NCI-H1417 (cell line): ENCODE results near the gene FBXL16.
"Not testable (repeated sequence)": the region's sequence is repeated elsewhere in the genome, so short reads cannot be mapped to it uniquely, and the experiment has no call there.

ENCODE experiments used
- DNase-seq, 3 experiments: peaks; one replicate each; lab custom pipeline; 2025; lab: John Stamatoyannopoulos, UW

FBXL16 gene, protein sequence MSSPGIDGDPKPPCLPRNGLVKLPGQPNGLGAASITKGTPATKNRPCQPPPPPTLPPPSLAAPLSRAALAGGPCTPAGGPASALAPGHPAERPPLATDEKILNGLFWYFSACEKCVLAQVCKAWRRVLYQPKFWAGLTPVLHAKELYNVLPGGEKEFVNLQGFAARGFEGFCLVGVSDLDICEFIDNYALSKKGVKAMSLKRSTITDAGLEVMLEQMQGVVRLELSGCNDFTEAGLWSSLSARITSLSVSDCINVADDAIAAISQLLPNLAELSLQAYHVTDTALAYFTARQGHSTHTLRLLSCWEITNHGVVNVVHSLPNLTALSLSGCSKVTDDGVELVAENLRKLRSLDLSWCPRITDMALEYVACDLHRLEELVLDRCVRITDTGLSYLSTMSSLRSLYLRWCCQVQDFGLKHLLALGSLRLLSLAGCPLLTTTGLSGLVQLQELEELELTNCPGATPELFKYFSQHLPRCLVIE

DNA sequence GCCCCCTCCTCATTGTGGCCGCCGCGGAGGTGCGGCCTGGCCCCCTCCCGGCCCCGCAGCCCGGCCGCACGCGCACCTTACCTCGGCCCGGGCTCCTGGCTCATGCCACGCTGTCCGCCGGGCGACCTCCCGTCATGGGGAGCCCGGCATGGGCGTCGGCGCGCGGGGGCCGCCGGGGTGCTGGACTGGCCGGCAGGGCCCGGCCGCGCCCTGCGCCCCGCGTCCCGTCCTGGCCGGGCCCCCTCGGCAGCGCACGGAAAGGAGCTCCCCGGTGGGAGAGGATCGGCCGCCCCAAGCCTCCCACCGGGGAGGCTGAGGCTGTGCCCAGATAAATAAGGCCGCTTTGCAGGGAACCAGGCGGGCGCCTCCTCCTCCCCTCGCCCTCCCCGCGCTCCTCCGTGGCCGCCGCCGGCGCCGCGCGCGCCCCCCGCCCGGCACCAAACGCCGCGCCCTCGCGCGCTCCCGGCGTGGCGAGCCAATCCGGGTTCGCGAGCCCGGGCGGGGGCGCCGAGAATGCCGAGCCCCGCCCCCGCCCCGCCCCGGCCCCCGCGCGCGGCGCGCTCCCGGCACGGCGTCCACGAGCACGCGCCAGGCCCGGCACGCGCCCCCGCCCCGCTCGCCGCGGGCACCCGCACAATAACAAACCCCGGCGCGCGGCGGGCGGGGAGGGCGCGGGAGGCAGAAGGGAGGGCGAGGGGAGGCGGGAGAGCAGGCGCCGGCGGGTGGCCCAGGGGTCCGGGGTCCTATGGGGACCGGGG, at the start of gene FBXL16:
Gene FBXL16, minus strand, starts transcription at position 371 of the 758 bp plus-strand sequence. CDS start 8,396 bp downstream, outside the sequence.
- peak; percentile 88 to 98 (median 92) for DNase-seq

DNA sequence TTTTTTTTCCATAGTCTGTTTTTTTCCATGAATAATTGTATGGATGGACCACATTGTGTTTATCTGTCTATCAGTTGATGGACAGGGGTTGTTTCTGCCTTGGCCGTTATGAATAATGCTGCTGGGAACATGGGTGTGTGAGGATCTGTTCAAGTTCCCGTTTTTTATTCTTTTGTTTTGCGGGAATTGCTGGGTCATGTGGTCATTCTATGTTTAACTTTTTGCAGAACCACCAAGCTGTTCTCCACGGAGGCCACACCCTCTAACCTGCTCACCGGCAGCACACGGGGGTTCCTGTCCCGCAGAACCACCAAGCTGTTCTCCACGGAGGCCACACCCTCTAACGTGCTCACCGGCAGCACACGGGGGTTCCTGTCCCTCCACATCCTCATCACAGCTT, 49.1 kb upstream of the FBXL16 start:
- DNase-seq, result no peak

DNA sequence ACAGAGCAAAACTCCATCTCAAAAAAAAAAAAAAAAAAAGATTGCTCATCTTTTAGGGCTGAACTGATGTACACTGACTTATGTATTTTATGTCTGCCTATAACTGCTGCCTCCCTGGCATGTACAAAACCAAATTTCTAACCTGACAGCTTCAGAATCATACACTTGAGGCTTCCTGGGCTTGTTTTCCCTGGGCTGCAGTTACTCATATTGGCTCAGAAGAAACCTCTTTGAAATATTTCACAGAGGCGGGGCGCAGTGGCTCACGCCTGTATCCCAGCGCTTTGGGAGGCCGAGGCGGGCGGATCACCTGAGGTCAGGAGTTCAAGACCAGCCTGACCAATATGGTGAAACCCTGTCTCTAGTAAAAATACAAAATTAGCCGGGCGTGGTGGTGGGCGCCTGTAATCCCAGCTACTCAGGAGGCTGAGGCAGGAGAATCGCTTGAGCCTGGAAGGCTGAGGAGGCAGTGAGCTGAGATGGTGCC, 48.6 kb upstream of the FBXL16 start:
- not testable (repeated sequence) for DNase-seq

DNA sequence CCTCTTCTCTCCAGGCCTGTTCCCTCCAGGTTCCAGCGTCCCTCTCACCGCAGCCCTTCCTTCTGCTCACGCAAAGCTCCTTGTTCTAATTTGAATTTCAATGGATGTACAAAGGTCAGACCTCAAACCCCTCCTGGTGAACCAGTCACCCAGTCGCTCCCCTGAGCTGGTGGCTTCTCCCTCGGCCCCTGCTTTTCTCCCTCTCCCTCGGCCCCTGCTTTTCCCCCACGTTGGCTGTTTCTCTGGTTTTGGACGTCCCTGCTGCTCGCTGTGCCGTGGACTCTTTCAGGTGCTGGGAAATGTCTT, 46.4 kb upstream of the FBXL16 start:
- DNase-seq, result no peak

DNA sequence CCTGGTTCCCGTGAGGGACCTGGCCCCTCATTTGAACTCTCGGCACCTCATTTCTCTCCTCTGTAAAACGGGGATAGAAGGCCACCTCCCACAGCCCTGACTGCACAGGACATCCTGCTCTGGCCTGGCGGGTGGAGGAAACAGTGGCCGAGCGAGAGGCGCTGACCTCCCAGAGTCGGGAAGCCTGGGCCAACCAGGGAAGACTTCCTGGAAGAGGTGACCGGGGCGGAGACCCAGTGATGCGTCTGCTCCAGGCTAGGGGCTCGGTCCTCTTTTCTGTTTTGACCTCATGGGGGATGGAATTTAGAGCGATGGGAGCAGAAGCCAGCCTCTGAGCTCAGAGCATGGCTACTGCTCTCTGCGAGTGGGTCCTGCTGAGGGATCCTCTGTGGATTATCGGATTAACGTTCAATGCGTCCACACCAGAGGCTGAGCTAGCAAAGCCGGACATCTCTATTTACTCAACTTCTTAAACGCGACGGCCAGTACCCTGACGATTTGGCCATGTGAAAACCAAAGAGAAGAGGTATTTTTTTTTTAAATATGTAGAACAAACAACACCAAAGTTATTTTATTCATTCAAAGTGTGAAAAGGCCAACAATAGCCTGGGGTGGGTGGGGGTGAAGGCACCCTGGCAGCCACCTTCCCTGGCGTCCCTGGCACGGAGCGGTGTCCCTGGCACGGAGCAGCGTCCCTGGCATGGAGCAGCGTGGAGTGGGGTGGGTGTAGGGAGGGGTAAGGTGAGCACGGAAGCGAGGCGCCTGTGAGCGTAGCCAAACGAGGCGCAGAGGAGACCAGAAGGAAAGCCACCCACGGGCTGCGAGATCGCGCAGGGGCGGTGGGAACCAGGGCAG, 45.8 kb upstream of the FBXL16 start:
- DNase-seq, result no peak

DNA sequence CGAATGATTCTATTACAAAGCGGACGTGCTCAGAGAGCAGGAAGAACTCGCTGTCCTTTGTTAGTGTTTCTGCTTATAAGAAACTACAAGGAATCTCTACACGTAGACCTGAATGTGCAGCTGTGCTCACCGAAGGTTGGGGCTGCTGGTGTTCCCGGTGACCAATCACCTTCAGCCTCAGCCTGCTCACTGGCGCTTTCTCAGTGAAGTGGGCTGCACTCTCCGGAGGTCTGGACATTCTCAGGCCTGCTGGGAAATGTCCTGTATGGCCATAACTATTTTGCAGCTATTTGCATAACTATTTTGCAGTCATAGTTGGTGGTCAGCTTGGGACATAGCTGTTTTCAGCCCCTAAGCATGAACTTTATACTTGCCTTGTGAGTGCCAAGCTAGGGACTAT, 44.9 kb upstream of the FBXL16 start:
- no peak for DNase-seq

DNA sequence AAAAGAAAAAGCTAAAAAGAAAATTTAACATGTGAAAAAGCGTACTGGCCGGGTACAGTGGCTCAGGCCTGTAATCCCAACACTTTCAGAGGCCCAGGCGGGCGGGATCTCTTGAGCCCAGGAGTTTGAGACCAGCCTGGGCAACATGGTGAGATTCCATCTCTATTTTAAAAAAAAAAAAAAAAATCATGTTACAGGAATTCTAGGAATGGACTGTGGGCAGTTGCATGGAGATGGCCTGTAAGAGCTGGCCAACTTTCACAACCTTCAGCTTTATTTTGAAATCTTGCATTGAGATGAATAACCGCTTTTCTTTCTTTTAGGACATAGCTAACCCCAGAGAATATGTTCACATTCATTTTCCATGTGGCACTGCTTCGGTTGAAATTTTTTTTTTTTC, 43.4 kb upstream of the FBXL16 start:
- no peak for DNase-seq

DNA sequence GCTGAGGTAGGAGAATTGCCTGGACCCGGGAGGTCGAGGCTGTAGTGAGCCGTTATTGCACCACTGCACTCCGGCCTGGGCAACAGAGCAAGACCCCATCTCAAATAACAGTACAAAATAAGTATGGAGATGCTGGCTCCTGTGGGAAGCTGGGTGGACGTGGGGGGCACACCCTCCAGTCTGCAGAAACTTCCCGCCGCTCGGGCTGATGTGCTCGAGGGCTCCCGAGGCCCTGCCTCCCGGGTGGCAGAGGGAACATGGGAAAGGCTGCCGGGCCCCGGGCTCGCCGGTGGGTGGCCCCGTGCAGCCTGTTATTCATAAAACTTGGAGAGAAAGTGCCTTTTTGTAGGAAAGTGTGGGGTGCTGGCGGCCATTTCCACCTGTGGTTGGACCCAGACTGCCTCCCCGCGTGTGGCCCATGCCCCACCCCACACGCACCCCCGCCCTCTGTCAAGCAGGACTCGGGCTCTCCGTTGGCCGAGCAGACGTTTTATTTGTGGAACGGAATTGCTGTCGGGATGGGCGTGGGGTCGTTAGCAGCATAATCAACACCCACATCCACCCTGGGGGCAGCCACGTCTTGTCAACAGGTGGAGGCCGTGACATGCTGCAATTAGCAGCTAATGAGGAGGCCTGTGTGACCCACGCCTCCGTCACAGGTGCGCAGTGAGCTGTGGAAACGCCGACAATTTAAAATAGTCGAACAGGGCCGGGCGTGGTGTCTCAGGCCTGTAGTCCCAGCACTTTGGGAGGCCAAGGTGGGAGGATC, 42.6 kb upstream of the FBXL16 start:
- no peak for DNase-seq

DNA sequence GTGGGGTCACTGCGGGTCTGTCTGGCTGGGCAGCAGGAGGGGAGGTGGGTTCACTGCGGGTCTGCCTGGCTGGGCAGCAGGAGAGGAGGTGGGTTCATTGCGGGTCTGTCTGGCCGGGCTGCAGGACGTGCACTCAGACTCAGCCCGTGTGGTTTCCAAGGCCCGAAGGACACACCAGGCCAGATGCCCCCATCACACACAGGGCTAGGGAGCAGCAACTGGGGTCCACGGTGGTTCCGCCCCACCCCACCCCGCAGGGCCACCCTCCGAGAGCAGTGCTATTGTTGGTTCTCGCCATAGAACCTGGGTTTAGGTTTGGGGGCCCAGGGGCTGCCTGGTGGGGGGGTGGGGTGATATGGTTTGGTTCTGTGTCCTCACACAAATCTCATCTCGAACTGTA, 41.0 kb upstream of the FBXL16 start:
- no peak for DNase-seq

DNA sequence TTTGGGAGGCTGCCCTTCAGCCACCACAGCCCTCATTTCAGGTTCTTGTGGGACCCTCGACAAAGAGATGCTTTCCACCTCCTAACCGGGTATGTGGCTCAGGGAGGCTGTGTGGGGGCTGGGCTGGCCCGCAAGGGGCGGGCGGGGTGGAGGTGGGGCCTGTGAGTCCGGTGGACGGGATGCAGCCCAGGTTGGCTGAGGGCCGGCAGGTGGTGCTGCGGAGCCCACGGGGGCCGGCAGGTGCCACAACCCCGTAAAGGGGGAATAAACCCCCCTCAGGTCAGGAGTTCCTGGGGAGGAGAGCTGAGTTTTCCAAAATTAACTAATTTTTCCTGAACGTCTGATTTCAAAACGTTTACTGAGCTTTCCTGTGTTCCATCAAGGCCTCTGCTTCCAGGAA, 40.1 kb upstream of the FBXL16 start:
- no peak for DNase-seq

DNA sequence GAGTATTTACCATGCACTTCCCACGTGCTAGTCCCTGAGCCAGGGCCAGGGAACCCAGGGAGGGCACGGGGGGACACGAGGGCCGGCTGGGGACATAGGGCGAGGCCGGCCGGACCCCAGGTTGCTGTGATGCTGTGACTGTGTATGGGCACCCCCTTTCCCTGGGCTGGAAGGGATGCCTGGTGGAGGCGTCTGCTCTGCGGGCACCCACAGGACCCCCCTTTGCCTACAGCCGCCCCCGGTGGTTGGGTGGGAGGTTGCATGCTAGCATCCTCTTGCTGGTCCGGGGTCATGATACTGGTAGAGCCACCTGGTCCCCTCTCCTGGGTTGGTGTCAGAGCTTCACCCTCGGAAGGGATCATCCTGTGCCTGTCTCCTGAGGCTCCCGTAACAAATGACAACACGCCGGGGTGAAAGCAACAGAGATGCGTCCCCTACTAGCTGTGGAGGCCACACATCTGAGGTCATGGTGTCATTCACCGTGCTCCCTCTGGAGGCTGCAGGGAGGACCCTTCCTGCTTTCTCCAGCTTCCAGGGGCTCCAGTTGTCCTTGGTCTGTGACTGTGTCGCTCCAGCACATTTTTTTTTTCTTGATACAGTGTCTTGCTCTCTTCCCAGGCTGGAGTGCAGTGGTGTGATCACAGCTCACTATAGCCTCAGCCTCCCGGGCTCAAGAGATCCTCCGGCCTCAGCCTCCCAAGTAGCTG, 38.3 kb upstream of the FBXL16 start:
- DNase-seq, result no peak

DNA sequence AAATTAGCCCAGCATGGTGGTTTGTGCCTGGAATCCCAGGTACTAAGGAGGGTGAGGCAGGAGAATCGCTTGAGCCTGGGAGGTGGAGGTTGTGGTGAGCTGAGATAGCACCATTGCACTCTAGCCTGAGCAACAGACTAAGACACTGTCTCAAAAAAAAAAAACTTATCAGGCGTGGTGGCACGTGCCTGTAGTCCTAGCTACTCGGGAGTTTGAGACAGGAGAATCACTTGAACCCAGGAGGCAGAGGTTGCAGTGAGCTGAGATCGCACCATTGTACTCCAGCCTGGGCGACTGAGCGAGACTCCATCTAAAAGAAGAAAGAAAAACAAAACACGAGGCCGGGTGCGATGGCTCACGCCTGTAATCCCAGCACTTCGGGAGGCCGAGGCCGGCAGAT, 37.3 kb upstream of the FBXL16 start:
- DNase-seq, result not testable (repeated sequence)

DNA sequence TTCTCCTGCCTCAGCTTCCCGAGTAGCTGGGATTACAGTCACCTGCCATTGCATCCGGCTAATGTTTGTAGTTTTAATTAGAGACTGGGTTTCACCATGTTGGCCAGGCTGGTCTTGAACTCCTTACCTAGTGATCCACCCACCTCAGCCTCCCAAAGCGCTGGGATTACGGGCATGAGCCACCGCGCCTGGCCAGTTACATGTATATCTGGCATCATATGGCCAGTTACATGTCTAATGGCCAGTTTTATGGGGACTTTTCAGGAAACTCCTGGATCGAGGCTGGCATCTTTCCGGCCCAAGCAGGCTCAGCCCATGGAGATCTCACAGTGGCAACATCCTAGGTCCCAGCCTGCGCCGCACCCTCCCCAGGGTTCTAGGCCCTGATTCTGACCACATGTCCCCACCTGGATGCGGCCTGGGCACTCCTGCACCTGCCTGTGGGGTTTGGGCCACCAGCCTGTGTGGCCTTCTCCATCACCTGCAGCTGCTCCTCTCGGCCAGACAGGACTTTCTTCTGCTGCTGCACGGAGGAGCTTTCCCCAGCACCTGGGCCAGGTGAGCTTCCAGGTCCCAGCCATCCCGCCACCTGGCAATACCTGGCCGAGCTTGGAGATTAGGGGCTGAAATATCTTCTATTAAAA, 36.5 kb upstream of the FBXL16 start:
- no peak for DNase-seq

DNA sequence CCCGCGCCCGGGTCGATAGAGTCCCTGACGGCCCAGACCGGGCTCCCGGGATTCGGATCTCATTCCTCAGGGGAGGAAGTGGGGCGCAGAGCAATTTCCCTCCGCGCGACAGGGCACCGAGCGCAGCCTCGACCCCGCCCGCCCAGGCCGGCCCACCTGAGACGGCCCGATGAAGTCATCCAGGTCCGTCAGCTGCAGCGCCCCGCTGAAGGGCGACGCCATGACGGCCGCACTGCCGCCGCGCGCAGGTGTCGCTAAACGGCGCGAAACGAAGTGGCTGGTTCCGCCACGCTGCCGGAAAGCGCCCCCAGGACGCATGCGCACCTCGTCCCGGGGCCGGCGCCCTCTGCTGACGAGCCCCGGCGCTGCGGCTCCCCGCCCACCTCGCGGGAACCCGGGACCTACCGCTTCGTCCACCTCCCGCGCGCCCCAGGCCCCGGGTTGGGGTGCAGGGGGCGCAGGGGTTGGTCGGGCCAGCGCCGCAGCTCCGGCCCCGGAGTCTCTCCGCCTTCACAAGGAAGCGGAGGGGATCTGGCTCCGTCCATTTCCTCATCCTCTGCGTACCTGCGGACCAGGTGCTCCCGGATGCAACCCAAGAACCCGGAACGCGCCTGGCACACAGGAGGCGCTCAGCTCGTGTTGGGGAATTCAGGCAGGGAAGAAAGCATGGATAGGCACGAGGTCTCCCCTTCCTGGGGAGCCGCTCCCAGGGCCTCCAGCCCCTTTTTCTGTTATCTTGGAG, 35.3 kb upstream of the FBXL16 start, which contains the start of gene CIAO3:
Gene CIAO3, minus strand, starts transcription at position 234 of the 742 bp plus-strand sequence. Its CDS starts 12 bp downstream, at position 222.
- DNase-seq, result peak; percentile 87 to 98 (median 91)

DNA sequence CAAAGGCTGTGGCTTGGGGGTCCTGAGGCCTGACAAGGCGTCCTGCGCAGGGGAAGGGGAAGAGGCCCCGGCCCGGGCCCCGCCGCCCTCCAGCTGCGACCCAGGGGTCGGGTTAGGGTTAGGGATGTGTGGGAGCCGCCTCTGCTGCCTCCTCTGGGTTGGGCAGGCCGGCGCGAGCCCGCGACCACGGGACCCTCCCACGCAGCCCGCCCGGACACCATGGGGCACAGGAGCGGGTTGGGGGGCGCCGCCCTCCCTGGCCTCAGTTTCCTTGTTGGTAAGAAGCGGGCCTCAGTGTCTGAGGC, 34.8 kb upstream of the FBXL16 start:
- DNase-seq, result no peak

DNA sequence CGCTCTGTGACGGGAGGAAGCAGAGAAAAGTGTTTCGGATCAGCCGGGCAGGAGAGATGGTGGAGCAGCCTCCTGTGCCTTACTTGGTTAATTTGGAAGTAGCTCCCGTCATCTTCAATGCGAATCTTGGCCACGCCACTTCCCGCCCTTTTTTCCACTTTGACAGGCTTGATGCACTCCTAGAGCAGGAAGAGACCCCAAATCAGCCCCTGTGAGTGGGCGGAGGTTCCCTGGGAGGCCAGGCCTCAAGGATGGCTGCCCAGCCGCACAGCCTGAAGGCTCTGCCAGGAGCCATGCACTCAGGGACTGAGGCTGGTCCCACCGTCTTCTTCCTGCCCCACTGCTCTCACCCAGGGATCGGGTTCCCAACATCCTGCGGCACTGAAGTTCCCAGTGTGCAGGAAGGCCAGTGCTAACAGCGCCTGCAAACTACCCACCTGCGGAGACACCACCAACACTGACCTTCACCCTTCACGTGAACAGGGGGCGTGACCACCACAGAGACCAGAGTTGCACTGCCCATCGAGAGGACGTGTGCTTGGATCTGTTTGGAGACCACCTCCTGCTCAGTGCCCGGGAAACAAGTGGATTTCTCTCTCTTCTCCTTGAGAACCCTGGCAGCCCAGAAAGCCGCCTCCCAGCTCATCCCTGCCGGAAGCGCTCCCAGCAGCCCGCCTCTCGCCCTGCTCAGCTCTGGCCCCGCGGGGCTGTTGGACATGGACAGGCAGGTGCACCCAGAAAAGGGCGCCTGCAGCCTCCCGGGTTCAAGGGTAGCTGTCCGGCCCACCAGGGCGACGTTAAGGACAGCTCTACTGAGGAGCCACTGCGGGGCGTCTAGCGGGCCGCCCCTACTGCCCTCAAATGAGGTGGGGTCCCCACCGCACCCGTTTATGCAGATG, 34.2 kb upstream of the FBXL16 start:
- no peak for DNase-seq

DNA sequence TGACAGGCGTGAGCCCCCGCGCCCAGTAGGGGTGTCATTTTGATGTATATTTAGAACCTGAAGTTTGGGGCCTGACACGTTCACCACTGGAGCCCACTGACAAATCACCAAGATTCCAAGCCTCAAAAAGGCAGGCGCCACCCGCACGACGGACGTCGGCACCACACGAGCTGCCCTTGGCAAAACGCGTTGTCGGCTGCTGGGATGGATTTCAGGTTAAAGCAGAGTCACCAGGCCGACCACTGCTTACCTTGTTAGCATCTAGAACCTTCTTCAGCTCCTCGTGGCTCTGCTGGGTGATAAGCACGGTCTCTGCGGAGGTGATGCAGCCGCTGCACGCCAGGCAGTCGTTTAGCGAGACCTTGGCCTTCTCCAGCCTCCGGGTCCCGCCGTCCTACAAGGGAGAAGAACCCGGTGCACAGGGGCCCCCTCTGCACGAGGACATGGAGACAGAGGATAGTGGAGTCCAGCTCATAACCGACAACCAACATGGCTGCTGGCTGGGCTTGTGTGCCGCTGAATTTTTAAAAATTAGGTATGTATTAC, 31.4 kb upstream of the FBXL16 start:
- DNase-seq, result no peak

DNA sequence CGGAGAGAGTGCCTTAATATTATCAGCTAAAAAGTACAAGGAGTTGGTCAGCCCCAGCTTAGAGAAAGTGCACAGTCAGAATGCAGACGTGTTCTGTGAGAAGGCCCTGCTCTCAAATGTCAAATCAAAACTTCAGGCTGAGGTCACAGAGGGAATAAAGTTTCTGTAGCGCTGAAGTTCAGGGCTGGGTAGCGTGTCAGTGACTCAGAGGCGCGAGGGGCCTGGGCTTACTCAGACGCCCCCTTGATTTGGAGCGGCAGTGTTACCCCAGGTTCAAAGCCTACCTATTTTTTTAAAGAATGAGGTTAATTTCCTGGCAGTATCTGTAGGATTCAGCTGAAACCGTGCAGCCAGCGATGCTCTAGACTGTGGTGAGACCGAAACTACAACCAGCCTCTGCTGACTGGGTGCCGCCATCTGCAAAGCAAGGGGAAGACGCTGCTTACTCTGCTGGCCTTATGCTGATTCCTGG, 30.4 kb upstream of the FBXL16 start:
- DNase-seq, result no peak
